Stimulated activated CD8-positive, alpha-beta memory T cell treated with anti-CD3 and anti-CD28 coated beads, Interleukin-4, amount 100 ng/mL, for 4 hours (primary cell): ENCODE measurements around the gene FAM168B.

Source experiments
- DNase-seq, 2 donors: peaks; one replicate each; pipeline ENCODE4 v3.0.0-alpha.2; 2020; ENCODE audit warnings: low read depth in 2 of 2, low spot score in 1 of 2

The FAM168B gene

DNA sequence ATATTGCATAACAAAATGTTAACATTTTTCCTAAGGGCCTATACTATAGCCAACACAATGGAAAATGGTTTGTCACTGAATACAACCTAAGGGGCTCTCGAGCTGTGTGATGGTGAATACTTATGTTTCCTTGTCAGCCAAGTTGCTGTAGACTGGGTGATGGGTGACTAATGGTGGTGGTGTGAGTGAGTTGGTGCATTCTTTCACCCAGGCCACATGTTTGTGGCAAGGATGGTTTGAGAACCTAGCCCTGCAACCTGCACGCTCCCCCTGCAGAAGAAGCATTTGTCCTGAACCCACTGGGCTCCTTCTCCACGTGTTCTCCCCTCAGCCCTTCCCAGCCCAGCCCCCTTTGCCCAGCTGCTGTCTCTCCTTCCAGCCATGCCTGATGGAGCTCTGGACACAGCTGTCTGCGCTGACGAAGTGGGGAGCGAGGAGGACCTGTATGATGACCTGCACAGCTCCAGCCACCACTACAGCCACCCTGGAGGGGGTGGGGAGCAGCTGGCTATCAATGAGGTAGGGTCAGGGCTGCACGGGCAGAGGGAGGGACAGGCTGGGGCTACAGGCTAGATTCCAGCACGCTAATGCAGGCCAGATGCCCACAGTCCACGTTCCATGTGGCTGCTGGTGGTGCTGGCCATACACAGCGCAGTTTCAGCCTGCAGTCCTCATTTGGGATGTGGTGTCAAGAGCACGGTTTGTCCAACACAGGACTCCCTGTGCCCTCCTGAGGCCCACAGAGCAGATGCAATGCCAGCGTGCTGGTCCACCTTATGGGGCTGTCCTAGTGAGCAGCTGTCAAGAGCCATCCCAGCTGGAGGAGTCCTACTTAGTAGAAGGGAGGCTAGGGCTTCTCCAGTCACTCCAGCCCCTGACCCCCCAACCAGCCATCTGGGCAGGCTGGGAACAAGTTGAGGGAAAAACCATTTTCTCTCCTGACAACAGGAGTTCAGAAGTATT is 65.4 kb downstream of the FAM168B start:
- DNase-seq, result no peak

DNA sequence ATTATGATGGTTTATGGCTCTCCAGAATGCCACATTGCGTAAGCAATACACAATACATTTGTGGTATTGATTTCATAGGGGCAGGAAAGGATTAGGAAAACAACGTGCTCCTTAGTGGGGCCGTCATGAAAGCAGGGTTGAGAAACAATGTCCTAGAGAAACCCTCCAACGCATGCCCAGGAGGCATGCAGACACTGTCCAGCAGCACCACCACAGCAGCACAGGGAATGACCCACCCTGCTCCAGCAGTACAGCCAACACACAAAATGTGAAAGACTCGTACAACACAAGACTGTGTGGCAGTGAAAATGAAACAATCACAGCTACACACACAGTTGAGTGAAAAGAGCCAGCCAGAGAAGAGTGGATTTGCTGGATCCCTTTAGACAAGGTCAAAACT is 66.3 kb downstream of the FAM168B start:
- no peak for DNase-seq

DNA sequence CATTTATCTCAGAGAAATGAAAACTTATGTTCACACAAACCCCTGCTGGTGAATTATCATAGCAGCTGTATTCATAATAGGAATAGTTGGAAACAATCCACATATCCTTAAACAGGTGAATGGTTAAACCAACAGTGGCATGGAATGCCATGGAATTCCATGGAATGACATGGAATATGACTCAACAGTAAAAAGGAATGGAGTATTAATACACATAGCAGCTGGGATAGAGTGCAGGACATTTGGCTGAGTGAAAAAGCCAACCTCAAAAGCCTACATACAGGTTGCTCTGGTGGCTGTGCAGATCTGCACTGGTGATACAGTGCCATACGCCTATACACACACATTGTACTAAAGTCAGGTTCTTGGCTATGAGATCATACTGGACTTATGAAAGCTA is 69.5 kb downstream of the FAM168B start:
- no peak for DNase-seq

DNA sequence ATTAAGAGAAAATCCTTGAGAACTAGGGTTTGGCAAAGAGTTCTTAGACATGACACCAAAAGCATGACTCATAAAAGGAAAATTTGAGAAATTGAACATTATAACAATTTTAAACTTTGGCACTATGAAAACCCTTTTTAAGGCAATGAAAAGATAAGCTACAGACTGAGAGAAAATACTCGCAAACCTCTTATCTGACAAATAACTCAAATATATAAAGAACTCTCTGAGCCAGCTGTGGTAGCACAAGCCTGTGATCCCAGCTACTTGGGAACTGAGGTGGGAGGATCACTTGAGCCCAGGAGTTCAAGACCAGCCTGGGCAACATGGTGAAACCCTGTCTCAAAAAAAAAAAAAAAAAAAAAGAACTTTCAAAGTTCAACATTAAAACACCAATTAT is 70.5 kb downstream of the FAM168B start:
- DNase-seq, result no peak

DNA sequence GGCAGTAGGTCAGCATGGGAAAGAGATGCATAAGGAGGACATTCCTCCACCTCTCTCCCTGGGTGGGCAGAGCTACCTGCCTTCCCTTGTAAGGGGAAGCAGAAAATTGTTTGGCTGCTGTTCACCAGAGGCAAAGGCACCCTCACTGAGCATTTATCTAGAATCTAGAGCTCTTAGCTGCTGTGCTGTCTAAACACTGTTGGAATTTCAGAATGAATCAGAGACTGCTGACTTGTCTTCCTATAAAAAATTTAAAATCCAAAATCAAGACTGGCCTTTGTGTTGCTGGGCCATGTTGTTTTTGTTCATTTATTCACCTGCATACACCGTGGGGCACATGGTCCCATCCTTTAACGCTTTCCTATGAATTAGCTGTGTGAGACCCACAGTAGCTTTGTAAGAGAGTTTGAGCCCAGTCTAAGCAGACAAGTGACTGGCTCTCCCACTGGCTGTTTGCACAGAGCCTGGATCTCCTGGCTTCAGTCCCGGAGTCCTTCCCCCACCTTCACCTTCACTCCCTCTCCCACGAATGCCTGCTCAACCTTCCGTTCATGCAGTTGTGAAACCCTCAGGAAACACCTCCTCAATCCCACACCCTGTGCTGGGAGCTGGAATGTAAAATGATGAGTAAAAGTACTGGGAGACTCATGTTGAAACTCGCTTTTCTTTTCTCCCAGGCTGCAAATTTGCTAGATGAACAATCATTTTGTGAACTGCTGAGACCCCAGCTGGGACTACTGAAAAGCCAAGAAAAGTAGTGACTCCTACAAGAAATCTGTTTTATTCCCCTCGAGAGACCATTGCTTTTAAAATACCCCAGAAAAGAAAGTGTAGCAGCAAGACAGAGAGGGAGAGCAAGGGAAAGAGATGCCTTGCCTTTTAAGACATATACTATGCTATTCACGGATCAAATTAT is 76.2 kb downstream of the FAM168B start:
- no peak for DNase-seq

DNA sequence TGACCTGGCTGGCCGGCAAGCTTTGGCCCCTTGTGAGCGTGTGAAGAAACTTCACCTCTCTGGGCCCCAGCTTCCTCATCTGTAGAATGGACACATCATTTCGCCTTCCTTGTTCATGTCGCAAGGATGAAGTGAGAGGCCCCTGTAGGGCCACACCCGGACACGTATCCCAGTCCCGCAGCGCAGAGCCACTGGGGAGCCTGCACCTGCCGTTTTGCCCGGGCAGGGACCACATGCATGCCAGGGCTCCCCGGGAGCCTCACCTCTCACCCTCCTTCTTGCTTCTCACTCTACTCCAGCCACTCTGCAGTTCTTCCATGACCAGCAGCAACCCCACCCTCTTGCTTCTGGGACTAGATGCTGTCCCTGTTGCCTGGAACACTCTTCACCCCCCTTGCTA is 77.5 kb downstream of the FAM168B start:
- DNase-seq, result no peak

DNA sequence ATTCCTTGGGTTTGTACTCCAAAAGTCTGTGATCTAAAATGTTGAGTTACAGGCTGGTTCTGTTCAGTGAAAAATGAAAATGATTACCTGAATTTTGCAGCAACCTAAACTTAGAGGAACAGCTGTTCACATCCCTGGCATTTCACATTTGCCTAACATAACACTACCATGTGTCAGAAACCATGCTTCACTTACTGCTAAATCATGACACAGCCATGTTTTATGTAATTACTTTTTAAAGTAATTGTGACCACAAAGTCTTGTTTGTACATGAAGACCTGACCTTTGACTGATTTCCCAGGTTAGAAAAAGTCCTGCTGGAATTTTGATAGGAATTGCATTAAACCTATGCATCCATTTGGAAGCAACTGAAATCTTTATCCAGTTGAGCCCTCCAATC is 79.1 kb downstream of the FAM168B start:
- no peak for DNase-seq

DNA sequence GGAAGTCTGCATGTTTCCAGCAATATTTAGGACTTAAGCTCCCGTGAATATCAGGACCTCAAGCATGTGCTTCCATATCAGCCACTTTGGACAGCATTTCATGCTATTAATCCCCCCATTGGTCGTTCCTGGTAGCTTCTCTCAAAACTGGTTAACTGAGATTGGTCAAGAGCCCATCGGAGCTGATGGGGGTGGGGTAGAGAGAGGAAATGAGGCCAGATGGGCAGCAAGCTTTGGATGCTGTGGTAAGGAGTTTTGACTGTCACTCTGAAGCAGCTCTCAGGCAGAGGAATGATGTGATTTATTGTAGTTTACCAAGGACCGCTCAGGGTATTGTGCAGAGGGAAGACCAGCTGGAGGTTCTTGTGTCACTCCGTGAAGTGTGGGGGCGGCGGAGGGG is 81.8 kb downstream of the FAM168B start:
- DNase-seq, result no peak

DNA sequence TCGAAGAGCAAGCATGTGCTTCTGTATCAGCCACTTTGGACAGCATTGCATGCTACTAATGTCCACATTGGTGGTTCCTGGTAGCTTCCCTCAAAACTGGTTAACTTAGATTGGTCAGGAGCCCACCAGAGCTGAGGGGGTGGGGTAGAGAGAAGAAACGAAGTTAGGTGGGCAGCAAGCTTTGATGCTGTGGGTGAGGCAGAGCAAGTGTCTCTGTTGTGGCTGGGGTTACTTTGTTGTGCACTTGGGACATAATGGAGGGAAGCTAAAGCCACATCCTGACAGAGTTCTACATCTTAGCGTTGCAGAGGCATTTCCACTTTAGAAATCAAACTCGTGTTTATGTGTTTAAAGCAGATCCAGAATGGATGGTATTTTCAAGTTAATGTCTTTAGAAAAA is 82.7 kb downstream of the FAM168B start:
- DNase-seq, result no peak

DNA sequence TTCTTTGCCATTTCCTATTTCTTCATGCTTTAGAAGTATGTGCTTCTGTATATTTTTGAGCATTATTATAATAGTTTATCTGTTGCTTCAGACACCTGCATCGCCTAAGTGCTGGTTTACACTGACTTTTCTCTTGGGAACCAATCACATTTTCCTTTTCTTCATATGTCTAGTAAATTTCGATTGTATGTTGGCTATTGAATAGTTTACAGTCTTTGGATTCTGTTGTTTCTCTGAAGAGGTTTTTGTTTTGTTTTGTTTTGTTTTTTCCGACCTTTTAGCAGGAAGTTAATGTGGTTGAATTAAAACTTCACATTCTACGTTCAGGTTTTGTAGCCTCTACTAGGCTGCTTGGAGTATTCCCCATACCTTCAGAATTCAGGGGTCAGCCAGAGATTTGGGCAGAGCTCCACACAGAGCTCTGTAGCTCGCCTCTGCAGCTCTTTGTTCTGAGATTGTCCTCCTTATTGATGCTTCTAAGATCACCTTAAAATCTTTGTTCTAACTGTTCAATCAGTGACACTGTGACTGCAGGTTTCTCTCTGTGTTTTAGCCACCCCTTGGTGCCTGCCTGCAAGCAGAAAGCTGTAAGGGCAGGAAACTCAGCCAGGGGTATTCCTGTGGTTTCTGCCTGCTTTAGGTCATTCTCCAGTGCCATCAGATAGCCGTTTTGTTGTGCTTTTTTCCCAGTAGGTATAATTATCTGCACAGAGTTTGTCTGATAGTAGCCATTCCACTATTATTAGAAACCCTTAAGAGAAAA is 83.4 kb downstream of the FAM168B start:
- DNase-seq, result no peak

DNA sequence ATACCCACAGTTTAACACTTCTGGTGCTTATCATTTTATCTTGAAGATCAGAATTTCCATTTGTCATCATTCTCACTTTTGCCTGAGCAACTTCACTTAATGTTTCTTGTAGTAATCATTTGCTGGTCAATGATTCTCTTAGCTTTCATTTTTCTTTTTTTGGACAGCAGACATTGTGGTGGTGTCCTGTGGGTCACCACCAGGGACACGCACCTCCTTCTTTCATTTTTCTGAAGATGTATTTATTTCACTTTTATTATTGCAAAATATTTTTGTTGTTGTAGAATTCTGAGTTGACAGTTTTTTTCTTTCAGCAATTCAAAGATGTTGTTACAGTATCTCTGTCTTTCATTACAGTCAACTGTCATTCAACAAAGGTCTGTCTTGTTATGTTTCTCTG is 84.3 kb downstream of the FAM168B start:
- DNase-seq, result no peak

DNA sequence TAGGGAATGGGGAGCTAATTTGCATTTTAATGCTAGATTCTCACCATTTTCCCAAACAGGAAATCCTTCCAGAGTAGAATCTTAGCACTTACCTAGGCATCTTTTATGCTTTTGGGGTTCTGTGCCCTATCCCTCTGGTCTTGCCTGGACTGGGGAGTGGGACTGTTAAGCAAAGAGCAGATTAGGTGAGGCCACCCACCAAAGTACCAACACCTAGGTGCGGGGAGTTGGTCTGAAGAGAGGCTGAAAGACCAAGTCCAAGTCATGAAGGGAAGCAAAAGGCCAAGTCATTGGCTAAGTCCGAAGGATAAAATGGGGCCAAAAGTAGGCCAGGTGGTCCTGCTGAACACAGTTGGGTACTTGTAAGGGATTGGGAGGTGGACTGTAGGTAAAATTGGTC is 86.7 kb downstream of the FAM168B start:
- DNase-seq, result no peak

DNA sequence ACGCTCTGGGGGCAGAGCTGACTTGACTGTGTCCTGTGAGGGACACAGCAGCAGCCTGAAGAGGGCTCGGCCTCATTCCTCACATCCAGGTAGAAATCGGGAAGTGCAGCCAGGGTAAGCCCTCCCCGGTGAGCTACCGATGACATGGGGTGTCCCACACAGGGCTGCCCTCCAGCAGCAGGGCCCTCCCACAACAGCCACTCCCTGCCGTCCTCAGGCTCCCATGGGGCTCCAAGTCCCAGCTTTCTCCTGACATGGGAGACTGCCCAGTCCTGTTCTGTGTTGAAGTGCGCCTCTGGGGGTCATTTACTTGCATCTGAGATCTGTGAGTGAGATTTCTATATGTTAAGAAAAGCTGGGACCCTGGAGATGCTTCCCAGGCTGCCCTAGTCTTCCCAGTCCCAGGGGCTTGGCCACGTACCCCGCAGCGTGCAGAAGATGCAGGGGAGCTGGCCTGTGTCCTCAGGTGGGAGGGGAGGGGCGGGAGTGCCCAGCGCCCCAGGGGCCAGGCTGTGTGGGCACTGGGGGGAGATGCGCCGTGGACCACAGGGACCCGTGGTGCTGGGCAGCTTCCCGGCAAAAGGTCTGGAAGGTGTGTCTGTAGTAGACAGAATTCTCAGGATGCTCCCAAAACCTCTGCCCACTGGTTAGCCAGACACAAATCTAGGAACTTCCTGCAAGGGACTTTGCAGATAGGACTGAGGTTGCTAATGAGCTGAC is 87.9 kb downstream of the FAM168B start:
- no peak for DNase-seq

DNA sequence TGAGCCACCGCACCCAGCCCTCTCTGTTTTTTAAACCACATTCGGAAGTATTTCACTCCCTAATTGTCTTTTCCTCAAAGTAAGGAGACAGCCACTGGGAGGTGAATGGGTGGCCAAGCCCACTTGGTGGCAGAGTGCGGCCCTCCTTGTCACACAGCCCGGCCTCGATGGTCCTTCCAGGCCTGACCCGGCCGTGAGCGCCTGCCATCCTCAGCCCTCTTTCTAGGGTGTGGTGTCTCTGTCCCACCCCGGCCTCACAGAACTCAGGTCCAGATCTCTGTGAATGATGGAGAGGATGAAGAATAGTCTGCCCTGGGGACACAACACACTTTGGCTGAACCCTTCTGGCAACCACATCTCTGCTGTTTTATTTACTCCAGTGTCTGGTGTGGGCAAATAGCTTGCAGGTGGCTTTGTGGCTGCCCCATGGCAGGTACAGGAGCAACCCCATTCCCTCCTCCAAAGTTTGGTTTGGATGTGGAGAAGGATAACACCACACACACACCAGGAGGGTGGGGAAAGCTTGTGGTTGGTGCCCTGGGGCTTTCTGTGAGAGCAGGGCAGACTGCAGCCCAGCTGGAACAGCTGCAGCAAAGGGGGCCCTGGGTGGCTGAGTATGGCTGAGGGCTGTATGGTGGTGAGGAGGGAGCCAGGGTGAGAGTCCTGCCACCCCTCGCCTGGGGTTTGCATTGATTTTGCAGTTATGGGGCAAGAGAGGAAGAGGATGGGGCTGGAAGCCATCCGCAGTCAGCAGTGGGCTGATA is 88.6 kb downstream of the FAM168B start:
- no peak for DNase-seq

DNA sequence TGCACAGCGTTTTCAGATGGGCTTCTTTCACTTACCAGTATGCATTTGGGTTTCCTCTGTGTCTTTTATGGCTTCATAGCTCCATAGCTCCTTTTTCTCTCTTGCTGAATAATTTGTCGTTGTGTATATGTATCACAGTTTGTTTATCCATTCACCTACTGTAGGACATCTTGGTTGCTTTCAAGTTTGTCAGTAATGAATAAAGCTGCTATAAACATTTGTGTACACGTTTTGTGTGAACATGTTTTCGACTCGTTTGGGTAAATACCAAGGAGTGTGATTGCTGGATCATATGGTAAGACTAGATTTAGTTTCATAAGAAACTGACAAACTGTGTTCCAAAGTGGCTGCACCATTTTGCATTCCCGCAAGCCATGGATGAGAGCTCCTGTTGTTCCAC is 94.7 kb downstream of the FAM168B start:
- DNase-seq, result no peak
